ENCODE measurements around the gene SPON1. TPM values are rescaled to one million over a fixed set of nuclear protein-coding genes. Genes with fewer than 3 reads are reported as not detected.

Gene SPON1
- total and polyA plus RNA-seq, 8 donors: 9.3 to 122 (median 26.9) TPM

DNA sequence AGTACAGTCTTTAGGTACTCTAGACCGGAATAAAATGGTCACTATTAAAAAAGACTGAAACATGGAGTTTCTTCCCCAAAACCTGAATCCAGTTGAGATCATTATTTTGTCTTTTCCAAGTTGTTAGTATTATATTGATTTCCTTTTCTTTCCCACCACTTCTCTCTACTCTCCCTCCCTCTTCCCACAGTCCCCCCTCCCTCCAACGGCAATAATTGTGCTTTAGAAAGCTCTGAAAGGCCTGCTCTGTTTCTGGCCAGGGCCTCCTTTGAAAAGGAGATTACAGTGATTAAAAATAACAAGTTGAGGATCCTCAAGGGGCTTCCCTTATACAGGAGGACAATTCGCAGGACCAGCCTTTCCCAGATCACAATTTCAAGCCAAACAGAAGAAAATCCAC lies 3.5 kb downstream of the SPON1 start:
- Histone ChIP-seq H3K4me1 (peaks cover 27 to 65% (median 50%) of the 10 kb centered on the region in 4 donors), H3K27ac (peak overlapping the region in 2 of 5 donors; percentile 51 to 85), H3K36me3 (no peaks in the 10 kb centered on the region), H3K27me3 (peaks cover 0 to 52% (median 35%) of the 10 kb centered on the region in 3 donors), H3K9me3 (no peaks in the 10 kb centered on the region), H3K4me3 (no peak overlapping the region)
- WGBS, 5 donors: 61 to 69% (median 65%) methylated on average over 3 of the region's 3 CpGs
- TF ChIP-seq EP300 (IDR thresholded peaks at IDR 0.05) (no peak), POLR2AphosphoS5 (IDR thresholded peaks at IDR 0.05) (no peak), POLR2A (IDR thresholded peaks at IDR 0.05) (no peak)
- TF ChIP-seq, protein P1, sequence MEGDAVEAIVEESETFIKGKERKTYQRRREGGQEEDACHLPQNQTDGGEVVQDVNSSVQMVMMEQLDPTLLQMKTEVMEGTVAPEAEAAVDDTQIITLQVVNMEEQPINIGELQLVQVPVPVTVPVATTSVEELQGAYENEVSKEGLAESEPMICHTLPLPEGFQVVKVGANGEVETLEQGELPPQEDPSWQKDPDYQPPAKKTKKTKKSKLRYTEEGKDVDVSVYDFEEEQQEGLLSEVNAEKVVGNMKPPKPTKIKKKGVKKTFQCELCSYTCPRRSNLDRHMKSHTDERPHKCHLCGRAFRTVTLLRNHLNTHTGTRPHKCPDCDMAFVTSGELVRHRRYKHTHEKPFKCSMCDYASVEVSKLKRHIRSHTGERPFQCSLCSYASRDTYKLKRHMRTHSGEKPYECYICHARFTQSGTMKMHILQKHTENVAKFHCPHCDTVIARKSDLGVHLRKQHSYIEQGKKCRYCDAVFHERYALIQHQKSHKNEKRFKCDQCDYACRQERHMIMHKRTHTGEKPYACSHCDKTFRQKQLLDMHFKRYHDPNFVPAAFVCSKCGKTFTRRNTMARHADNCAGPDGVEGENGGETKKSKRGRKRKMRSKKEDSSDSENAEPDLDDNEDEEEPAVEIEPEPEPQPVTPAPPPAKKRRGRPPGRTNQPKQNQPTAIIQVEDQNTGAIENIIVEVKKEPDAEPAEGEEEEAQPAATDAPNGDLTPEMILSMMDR (IDR thresholded peaks at IDR 0.05): no peak
- intact Hi-C loops (cut with DNase I; ENCODE audit: low total_unique reads): loop anchor here (10.0 kb wide), 1 partner anchor 179 kb away; no protein-coding TSS in a partner anchor
- DNase-seq: no peak

DNA sequence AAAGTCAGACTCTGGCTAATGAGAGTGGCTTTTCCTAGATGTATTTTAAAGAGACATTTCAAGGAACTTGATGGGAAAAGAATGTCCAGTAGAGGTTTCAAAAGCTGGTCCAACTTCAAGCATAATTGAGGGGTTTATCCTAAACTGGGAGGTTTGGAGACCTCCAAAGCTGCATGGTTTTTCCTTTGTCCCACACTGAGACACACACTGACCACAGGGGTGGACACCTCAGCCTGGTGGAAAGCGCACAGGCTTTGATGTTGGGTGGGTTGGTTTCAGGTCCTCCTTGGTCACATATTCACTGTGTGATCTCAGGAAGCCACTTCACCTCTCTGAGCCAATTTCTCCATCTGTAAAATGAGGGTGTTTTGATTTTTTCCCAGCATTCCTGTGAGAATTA lies 4.0 kb downstream of the SPON1 start:
- peaks cover 0 to 48% (median 31%) of the 10 kb centered on the region in 3 donors for H3K27me3 ChIP-seq
- no peaks in the 10 kb centered on the region for H3K9me3 ChIP-seq
- TF ChIP-seq EP300 (IDR thresholded peaks at IDR 0.05): no peak
- TF ChIP-seq POLR2AphosphoS5 (IDR thresholded peaks at IDR 0.05): no peak
- H3K4me3 ChIP-seq: no peak overlapping the region
- H3K27ac ChIP-seq: peak overlapping the region in 2 of 5 donors; percentile 51 to 85
- peaks cover 27 to 70% (median 52%) of the 10 kb centered on the region in 4 donors for H3K4me1 ChIP-seq
- intact Hi-C loops (cut with DNase I; ENCODE audit: low total_unique reads): loop anchor here (10.0 kb wide), 1 partner anchor 178 kb away; no protein-coding TSS in a partner anchor
- 82 to 100% (median 94%) methylated on average over 1 of the region's 1 CpG for WGBS, 5 donors
- no peaks in the 10 kb centered on the region for H3K36me3 ChIP-seq
- DNase-seq: no peak

DNA sequence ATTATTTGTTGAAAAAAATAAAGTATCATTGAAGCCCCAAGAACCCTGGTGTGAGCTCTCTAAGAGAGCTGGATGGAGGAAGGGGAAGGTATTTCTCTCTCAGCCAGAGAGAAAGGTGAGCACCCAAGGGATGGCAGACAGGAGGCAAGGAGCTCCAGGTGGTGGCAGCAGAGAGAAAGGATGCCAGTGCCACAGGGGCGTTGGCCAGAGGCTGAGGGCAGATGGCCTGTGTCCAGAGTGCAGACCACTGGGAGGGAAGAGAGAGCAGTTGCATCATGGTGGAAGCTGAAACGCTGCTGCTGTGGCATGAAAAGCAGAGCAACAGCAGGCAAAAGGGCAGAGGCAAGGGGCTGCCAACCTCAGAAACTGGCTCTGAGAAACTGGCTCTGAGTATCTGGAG lies 8.5 kb downstream of the SPON1 start:
- no peak for TF ChIP-seq POLR2AphosphoS5 (IDR thresholded peaks at IDR 0.05)
- TF ChIP-seq, protein P1 (IDR thresholded peaks at IDR 0.05): peak in 3 of 7 experiments; percentile 16 to 50 (median 37)
- DNase-seq: peak; percentile 42 to 67
- intact Hi-C loops (cut with DNase I; ENCODE audit: low total_unique reads): no loop called here
- Histone ChIP-seq H3K27me3 (peaks cover 0 to 4% (median 0%) of the 10 kb centered on the region in 3 donors), H3K9me3 (no peaks in the 10 kb centered on the region), H3K4me1 (peaks cover 0 to 46% (median 29%) of the 10 kb centered on the region in 4 donors), H3K4me3 (no peak overlapping the region), H3K36me3 (no peaks in the 10 kb centered on the region), H3K27ac (peak overlapping the region in 1 of 5 donors; percentile 7)
- 27 to 42% (median 41%) methylated on average over 2 of the region's 2 CpGs for WGBS, 5 donors

DNA sequence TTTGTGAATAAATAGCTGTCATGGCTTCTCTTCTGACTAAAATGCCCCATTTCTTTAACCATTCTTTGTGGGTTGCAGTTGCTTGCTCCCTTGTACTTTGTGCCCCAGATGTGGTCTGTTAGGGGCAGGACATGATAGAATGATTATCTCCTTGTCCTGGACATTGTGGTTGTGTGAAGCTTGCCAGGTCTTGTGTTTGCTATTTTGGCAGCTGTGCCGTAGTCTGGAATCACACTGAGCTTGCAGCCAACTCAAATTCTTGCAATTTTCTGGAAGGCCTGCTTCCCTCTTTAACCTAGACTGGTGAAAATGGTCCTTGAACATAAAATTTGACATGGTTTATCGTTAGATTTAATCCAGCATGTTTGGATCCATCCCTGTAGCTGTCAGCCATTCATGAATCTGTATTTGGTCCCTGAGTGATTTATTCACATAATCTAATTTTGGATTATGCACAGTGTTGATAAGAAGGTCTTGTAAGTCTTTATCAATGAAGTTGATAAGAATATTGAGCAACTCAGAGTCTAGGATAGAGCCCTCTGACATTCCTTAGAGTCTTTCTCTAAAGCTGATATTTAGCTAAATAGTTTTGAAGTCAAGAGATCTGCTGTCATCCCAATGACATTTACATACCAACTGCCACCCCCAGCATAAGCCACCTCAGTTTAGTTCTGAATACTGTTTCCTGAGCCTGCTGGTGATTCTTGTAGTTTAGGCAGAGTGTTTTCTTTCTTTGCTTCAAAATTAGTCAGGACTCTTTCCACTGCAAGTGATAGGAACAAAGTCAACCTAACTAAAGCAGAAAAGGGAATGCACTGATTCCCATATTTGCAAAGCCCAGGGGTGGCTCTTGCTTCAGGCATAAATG lies 9.8 kb downstream of the SPON1 start:
- DNase-seq: peak in 1 of 2 donors; percentile 37
- Histone ChIP-seq H3K27me3 (peaks cover 0 to 4% (median 0%) of the 10 kb centered on the region in 3 donors), H3K9me3 (no peaks in the 10 kb centered on the region), H3K27ac (peak overlapping the region in 4 of 5 donors; percentile 8 to 66 (median 36)), H3K4me1 (peaks cover 0 to 37% (median 22%) of the 10 kb centered on the region in 4 donors), H3K36me3 (no peaks in the 10 kb centered on the region), H3K4me3 (no peak overlapping the region)
- no peak for TF ChIP-seq EP300 (IDR thresholded peaks at IDR 0.05)
- TF ChIP-seq POLR2A (IDR thresholded peaks at IDR 0.05): no peak
- TF ChIP-seq POLR2AphosphoS5 (IDR thresholded peaks at IDR 0.05): no peak
- TF ChIP-seq, protein P1 (IDR thresholded peaks at IDR 0.05): no peak
- 28 to 45% (median 36%) methylated on average over 2 of the region's 2 CpGs for WGBS, 5 donors
- intact Hi-C loops (cut with DNase I; ENCODE audit: low total_unique reads): no loop called here
